GM12878 (cell line): Measurements from ENCODE around the gene KCNB1. TPM values are rescaled to one million over a fixed set of nuclear protein-coding genes. Genes with fewer than 3 reads are reported as not detected.

ENCODE experiments used
- ATAC-seq: fragments of 200-7000 bp; cut with Tn5 transposase; 3 replicates; pipeline ENCODE4 v1.9.1; 2020; ENCODE audit warnings: mild to moderate bottlenecking, moderate library complexity
- BruUV-seq: library from RNA; stranded (reverse); fragments of 400-500 nt; replicated peaks from 2 replicates; lab custom pipeline; 2021; lab: Mats Ljungman, UMichigan
- CTCF ChIA-PET: fragments of 300-600 bp; sonication (Branson Sonifier 250); formaldehyde crosslinking; extraction: SDS; loops from one replicate; lab custom pipeline; 2021; ENCODE audit warnings: inconsistent platforms; lab: Yijun Ruan, JAX
- POLR2A ChIA-PET: fragments of 350-600 bp; formaldehyde crosslinking; extraction: SDS; loops from one replicate; lab custom pipeline; 2021; ENCODE audit warnings: inconsistent platforms; lab: Charles Lee
- RAD21 ChIA-PET: fragments of 300-600 bp; sonication (Branson Sonifier 250); formaldehyde crosslinking; loops from one replicate; lab custom pipeline; 2023; ENCODE audit warnings: antibody characterized with exemption; ENCODE audit not compliant: unreplicated experiment; lab: Charles Lee
- SMC1A ChIA-PET: fragments of 300-600 bp; sonication (Branson Sonifier 250); formaldehyde crosslinking; loops from one replicate; lab custom pipeline; 2023; ENCODE audit not compliant: unreplicated experiment, uncharacterized antibody; lab: Charles Lee
- DNase-seq: peaks from one replicate; pipeline ENCODE4 v3.0.0-alpha.2; 2011; ENCODE audit warnings: low read depth, low spot score
- FAIRE-seq: peaks from 3 replicates; lab custom pipeline; 2011; peaks lifted over from hg19 to GRCh38; lab: Jason Lieb, UNC
- H2AFZ ChIP-seq: 2 replicates; pipeline ENCODE4 v1.6.0; 2011; ENCODE audit warnings: low read depth, low read length, control low read depth; ENCODE audit not compliant: control insufficient read depth
- H3K27ac ChIP-seq: 2 replicates; pipeline ENCODE4 v1.5.1; 2011; ENCODE audit warnings: control low read depth; ENCODE audit not compliant: control insufficient read depth, insufficient read depth
- H3K27me3 ChIP-seq, 2 experiments: replicated peaks in 1 of 2; 2 replicates each; pipeline versions ENCODE4 v1.6.0 to v1.6.1; 2011; ENCODE audit warnings: low read length in 1 of 2; ENCODE audit not compliant: control insufficient read depth in 2 of 2, insufficient read depth in 2 of 2
- H3K36me3 ChIP-seq, 2 experiments: 2 replicates each; pipeline ENCODE4 v1.5.1; 2011; ENCODE audit warnings: low read length in 1 of 2; ENCODE audit not compliant: control insufficient read depth in 2 of 2, insufficient read depth in 2 of 2
- H3K4me1 ChIP-seq: 2 replicates; pipeline ENCODE4 v1.6.1; 2011; ENCODE audit warnings: mild to moderate bottlenecking, low read length, moderate library complexity, mixed read lengths; ENCODE audit not compliant: control insufficient read depth, insufficient read depth
- H3K4me2 ChIP-seq: 2 replicates; pipeline ENCODE4 v1.6.0; 2011; ENCODE audit warnings: control low read depth; ENCODE audit not compliant: control insufficient read depth, insufficient read depth
- H3K4me3 ChIP-seq: fragments of 200-600 bp; sonication (generic); 2 replicates; pipeline ENCODE4 v1.5.1; 2016
- H3K79me2 ChIP-seq: 2 replicates; pipeline ENCODE4 v1.6.0; 2011; ENCODE audit warnings: low read length; ENCODE audit not compliant: control insufficient read depth, insufficient read depth
- H3K9ac ChIP-seq: 2 replicates; pipeline ENCODE4 v1.8.0; 2011; ENCODE audit warnings: low read length, control low read depth, mixed read lengths; ENCODE audit not compliant: control insufficient read depth, insufficient read depth
- H3K9me3 ChIP-seq: replicated peaks from 3 replicates; pipeline ENCODE4 v1.5.1; 2011; ENCODE audit warnings: mild to moderate bottlenecking, low read length; ENCODE audit not compliant: control insufficient read depth, insufficient read depth
- H4K20me1 ChIP-seq: 2 replicates; pipeline ENCODE4 v1.6.0; 2011; ENCODE audit not compliant: control insufficient read depth, insufficient read depth
- BACH1 ChIP-seq: fragments of 450-650 bp; IDR thresholded peaks from 2 replicates; pipeline ENCODE4 v1.6.1; 2017; ENCODE audit warnings: mild to moderate bottlenecking, borderline replicate concordance
- CEBPB ChIP-seq, 2 experiments: fragments of 150-350 bp in 1 of 2; IDR thresholded peaks; 2 replicates each; pipeline ENCODE4 v1.6.1; 2012 to 2014; ENCODE audit warnings: low read depth in 2 of 2, low read length in 2 of 2, borderline replicate concordance in 1 of 2, inconsistent platforms in 1 of 2
- EGR1 ChIP-seq, 2 experiments: IDR thresholded peaks; 1 replicate in 1 of 2; 2 replicates in 1 of 2; pipeline ENCODE4 v1.6.1; 2011 to 2012; ENCODE audit warnings: low read depth in 2 of 2, low read length in 2 of 2, borderline replicate concordance in 1 of 2, mild to moderate bottlenecking in 1 of 2, moderate library complexity in 1 of 2
- RCOR1 ChIP-seq: conservative IDR thresholded peaks from 2 replicates; pipeline ENCODE4 v1.6.1; 2012; ENCODE audit warnings: low read depth, low read length, improper control_type of control experiment
- RUNX3 ChIP-seq: IDR thresholded peaks from 2 replicates; pipeline ENCODE4 v1.6.1; 2012; ENCODE audit warnings: low read length, inconsistent platforms
- ZNF384 ChIP-seq: IDR thresholded peaks from 2 replicates; pipeline ENCODE4 v1.6.1; 2012; ENCODE audit warnings: low read depth, mild to moderate bottlenecking, low read length, improper control_type of control experiment, borderline replicate concordance
- WGBS: methylation state at CpG from one replicate; pipeline ENCODE4 v1.1.6; 2016; ENCODE audit warnings: low lambda C conversion rate; ENCODE audit not compliant: insufficient replicate concordance, insufficient coverage; ENCODE audit errors: missing lambda C conversion rate; 5-methylcytosine and 5-hydroxymethylcytosine counted together
- in situ Hi-C: fragments of 300-500 bp; cut with MboI; formaldehyde crosslinking; loops from 9 replicates; pipeline ENCODE4 v1.14.3; 2018; ENCODE audit warnings: mixed read lengths
- intact Hi-C: fragments of 100-400 bp; cut with micrococcal nuclease; formaldehyde crosslinking; loops from one replicate; pipeline ENCODE4 v1.14.2; 2022; ENCODE audit not compliant: unreplicated experiment
- polyA plus RNA-seq, 11 experiments: library from polyadenylated mRNA; depleted of rRNA in 4 of 11; unstranded in 6 of 11; stranded (reverse) in 5 of 11; fragments of >200 nt; fragmentation: Nextera tagmentation in 4 of 11; fragmentation: Illumina TruSeq in 1 of 11; extraction: Ambion mirVana in 4 of 11; extraction: Trizol in 1 of 11; gene quantifications; 1 replicate in 1 of 11; 2 replicates in 10 of 11; pipeline versions ENCODE4 v1.2.1 to v1.2.3, GENCODE V29; 2011 to 2016; ENCODE audit warnings: inconsistent platforms in 2 of 11, missing spikeins in 2 of 11, low read depth in 1 of 11
- total RNA-seq, 4 experiments: library from RNA; depleted of rRNA in 3 of 4; stranded (reverse); fragments of >200 nt in 3 of 4; fragmentation: Illumina TruSeq in 1 of 4; extraction: Trizol in 1 of 4; gene quantifications; 2 replicates each; pipeline versions ENCODE4 v1.2.1 to v1.2.3, GENCODE V29; 2013 to 2021
- TF ChIP-seq, protein P1 (sequence below): IDR thresholded peaks from 2 replicates; pipeline ENCODE4 v1.6.1; 2011; ENCODE audit warnings: borderline replicate concordance, low read depth, mild to moderate bottlenecking, moderate library complexity, low read length; ENCODE audit not compliant: insufficient read depth, poor library complexity, severe bottlenecking

Gene KCNB1
- total and polyA plus RNA-seq, 10 of the 15 experiments (the other 5 are each of a cell fraction or from before 2014, with no cell fraction given) = 0.02 to 0.08 (median 0.03) TPM; not detected in 7

DNA sequence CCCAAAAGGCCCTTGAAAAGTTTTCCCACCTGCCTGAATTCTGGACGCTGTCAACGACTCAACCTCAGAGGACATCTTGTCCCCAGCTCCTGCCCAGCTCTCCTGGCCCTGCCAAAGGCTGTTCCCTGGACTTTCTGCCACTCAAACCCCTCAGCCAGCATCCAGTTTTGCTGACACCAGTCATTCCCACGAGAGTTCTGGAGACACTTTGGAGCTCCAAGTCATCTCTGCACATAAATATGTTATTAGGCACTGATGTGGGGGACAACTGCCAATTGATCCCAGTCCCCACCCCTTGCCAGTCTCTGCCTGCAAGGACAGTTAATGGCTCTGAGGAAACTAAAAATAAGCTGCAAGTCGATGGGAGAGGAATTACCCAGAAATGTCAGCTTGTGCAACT, 38.9 kb upstream of the KCNB1 start:
- Histone ChIP-seq H3K4me2 (no peak overlapping the region), H3K27me3 (peaks cover 0 to 5% of the 10 kb centered on the region in 2 experiments; a peak in 2 of 4 replicates)
- no peak for TF ChIP-seq ZNF384
- TF ChIP-seq, protein P1, sequence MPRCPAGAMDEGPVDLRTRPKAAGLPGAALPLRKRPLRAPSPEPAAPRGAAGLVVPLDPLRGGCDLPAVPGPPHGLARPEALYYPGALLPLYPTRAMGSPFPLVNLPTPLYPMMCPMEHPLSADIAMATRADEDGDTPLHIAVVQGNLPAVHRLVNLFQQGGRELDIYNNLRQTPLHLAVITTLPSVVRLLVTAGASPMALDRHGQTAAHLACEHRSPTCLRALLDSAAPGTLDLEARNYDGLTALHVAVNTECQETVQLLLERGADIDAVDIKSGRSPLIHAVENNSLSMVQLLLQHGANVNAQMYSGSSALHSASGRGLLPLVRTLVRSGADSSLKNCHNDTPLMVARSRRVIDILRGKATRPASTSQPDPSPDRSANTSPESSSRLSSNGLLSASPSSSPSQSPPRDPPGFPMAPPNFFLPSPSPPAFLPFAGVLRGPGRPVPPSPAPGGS = no peak
- TF ChIP-seq BACH1 = no peak
- TF ChIP-seq RUNX3 = no peak
- no peak for TF ChIP-seq CEBPB (IDR thresholded peaks at IDR 0.05; ENCODE audit: borderline replicate concordance in 1 of 2, low read depth in 2 of 2, low read length in 2 of 2)
- no peak for TF ChIP-seq EGR1 (IDR thresholded peaks at IDR 0.05; ENCODE audit: borderline replicate concordance in 1 of 2, low read depth in 2 of 2, low read length in 2 of 2)
- TF ChIP-seq RCOR1 = no peak
- TF ChIP-seq, all 136 proteins: peak for 0
- Histone ChIP-seq H2AFZ (no peak overlapping the region), H3K79me2 (no peaks in the 10 kb centered on the region), H4K20me1 (no peaks in the 10 kb centered on the region), H3K36me3 (no peaks in the 10 kb centered on the region), H3K9me3 (no peaks in the 10 kb centered on the region; the same call in 1 of the 3 replicates), H3K4me1 (no peaks in the 10 kb centered on the region), H3K27ac (no peak overlapping the region), H3K9ac (no peak overlapping the region), H3K4me3 (no peak overlapping the region)
- ChIA-PET POLR2A (interaction anchor here (0.5 kb wide), 1 partner anchor 283 kb away, joined by 4 read pairs; no protein-coding TSS in a partner anchor), SMC1A (no interaction called here), RAD21 (no interaction called here), CTCF (interaction anchor here (1.1 kb wide), 2 partner anchors 13 to 136 kb away, joined by 4 read pairs; no protein-coding TSS in a partner anchor)
- BruUV-seq = no TSS peak
- FAIRE-seq (no peak), ATAC-seq (no peak), DNase-seq (no peak)
- intact Hi-C loops (no loop called here), in situ Hi-C loops (loop anchor here (25.0 kb wide), 1 partner anchor 184 kb away; no protein-coding TSS in a partner anchor)
- 36% methylated on average over 4 of the region's 4 CpGs for WGBS
